Keratinocyte (primary cell): ENCODE measurements around the gene XBP1. TPM values are rescaled to one million over a fixed set of nuclear protein-coding genes. Genes with fewer than 3 reads are reported as not detected.
A peak's percentile ranks its signal among the peaks of the same experiment; 100 is the strongest.

Source experiments
- DNase-seq: peaks from one replicate; pipeline ENCODE4 v3.0.0-alpha.2; 2011; ENCODE audit warnings: low read depth, missing footprints, low spot score
- FAIRE-seq: peaks from 2 replicates; lab custom pipeline; 2011; peaks lifted over from hg19 to GRCh38; lab: Jason Lieb, UNC
- H2AFZ ChIP-seq: 2 replicates; pipeline ENCODE4 v1.6.0; 2012; ENCODE audit warnings: low read length, control low read depth, inconsistent platforms; ENCODE audit not compliant: control insufficient read depth
- H3K27ac ChIP-seq: 2 replicates; pipeline ENCODE4 v1.5.1; 2011; ENCODE audit warnings: low read length; ENCODE audit not compliant: control insufficient read depth, insufficient read depth
- H3K27me3 ChIP-seq: 3 replicates; pipeline ENCODE4 v1.6.0; 2011; ENCODE audit warnings: low read length; ENCODE audit not compliant: control insufficient read depth, insufficient read depth; ENCODE audit errors: extremely low read depth
- H3K36me3 ChIP-seq, 2 experiments: 2 replicates in 1 of 2; 3 replicates in 1 of 2; pipeline ENCODE4 v1.5.1; 2011; ENCODE audit warnings: low read length in 2 of 2, mild to moderate bottlenecking in 1 of 2; ENCODE audit not compliant: control insufficient read depth in 2 of 2, insufficient read depth in 2 of 2; ENCODE audit errors: extremely low read depth in 1 of 2
- H3K4me1 ChIP-seq: 3 replicates; pipeline ENCODE4 v1.5.1; 2011; ENCODE audit warnings: low read length; ENCODE audit not compliant: control insufficient read depth, insufficient read depth; ENCODE audit errors: extremely low read depth
- H3K4me2 ChIP-seq: 3 replicates; pipeline ENCODE4 v1.6.0; 2011; ENCODE audit warnings: low read depth, low read length; ENCODE audit not compliant: control insufficient read depth, insufficient read depth; ENCODE audit errors: extremely low read depth
- H3K4me3 ChIP-seq, 3 experiments: fragments of 200-600 bp in 1 of 3; sonication (generic) in 1 of 3; 2 replicates in 2 of 3; 3 replicates in 1 of 3; pipeline ENCODE4 v1.5.1; 2011 to 2016; ENCODE audit warnings: low read length in 3 of 3, mild to moderate bottlenecking in 3 of 3, control low read depth in 2 of 3, inconsistent platforms in 1 of 3, low read depth in 1 of 3, mixed read lengths in 1 of 3, mixed run types in 1 of 3, moderate library complexity in 1 of 3; ENCODE audit not compliant: control insufficient read depth in 2 of 3, insufficient read depth in 2 of 3; ENCODE audit errors: extremely low read depth in 1 of 3
- H3K79me2 ChIP-seq: 2 replicates; pipeline ENCODE4 v1.6.0; 2012; ENCODE audit warnings: low read length; ENCODE audit not compliant: control insufficient read depth, insufficient read depth
- H3K9ac ChIP-seq: 3 replicates; pipeline ENCODE4 v1.6.0; 2011; ENCODE audit warnings: low read length; ENCODE audit not compliant: control insufficient read depth, insufficient read depth; ENCODE audit errors: extremely low read depth
- H3K9me1 ChIP-seq: 3 replicates; pipeline ENCODE4 v1.6.0; 2011; ENCODE audit warnings: low read length; ENCODE audit not compliant: control insufficient read depth, insufficient read depth; ENCODE audit errors: extremely low read depth
- H3K9me3 ChIP-seq: 2 replicates; pipeline ENCODE4 v1.5.1; 2012; ENCODE audit warnings: low read depth, low read length; ENCODE audit not compliant: control insufficient read depth
- H4K20me1 ChIP-seq: 3 replicates; pipeline ENCODE4 v1.6.0; 2011; ENCODE audit warnings: low read length; ENCODE audit not compliant: control insufficient read depth, insufficient read depth; ENCODE audit errors: extremely low read depth
- CTCF ChIP-seq, 3 experiments: IDR thresholded peaks in 1 of 3; conservative IDR thresholded peaks in 1 of 3; optimal IDR thresholded peaks in 1 of 3; 2 replicates in 2 of 3; 3 replicates in 1 of 3; pipeline versions ENCODE3 to v1.5.1; 2011; ENCODE audit warnings: low read length in 3 of 3, mild to moderate bottlenecking in 3 of 3, moderate library complexity in 2 of 3, control low read depth in 1 of 3, inconsistent platforms in 1 of 3; ENCODE audit not compliant: insufficient read depth in 2 of 3; ENCODE audit errors: extremely low read depth in 1 of 3
- EZH2 ChIP-seq: IDR thresholded peaks from one replicate; pipeline ENCODE4 v1.6.1; 2012; ENCODE audit warnings: inconsistent platforms, mild to moderate bottlenecking, low read length, moderate library complexity
- dilution Hi-C: fragments of 300-500 bp; cut with MboI; formaldehyde crosslinking; loops from one replicate; pipeline ENCODE4 v1.7.0; 2020; ENCODE audit warnings: low sequenced_read_pairs; ENCODE audit not compliant: extremely low pct_ligation_motif_present
- polyA plus RNA-seq, 5 experiments: library from polyadenylated mRNA; depleted of rRNA in 3 of 5; stranded (reverse) in 3 of 5; stranded (forward) in 1 of 5; unstranded in 1 of 5; fragments of >200 nt; gene quantifications; 1 replicate in 1 of 5; 2 replicates in 3 of 5; 3 replicates in 1 of 5; pipeline versions ENCODE4 v1.2.1 to v1.2.3, GENCODE V29; 2011 to 2012; ENCODE audit warnings: missing spikeins in 2 of 5, low read depth in 1 of 5, low replicate concordance in 1 of 5

The XBP1 gene
- polyA plus RNA-seq, 1 donor (not counting 4 experiments of a cell fraction or from before 2014, with no cell fraction given), result 88.7 TPM

DNA sequence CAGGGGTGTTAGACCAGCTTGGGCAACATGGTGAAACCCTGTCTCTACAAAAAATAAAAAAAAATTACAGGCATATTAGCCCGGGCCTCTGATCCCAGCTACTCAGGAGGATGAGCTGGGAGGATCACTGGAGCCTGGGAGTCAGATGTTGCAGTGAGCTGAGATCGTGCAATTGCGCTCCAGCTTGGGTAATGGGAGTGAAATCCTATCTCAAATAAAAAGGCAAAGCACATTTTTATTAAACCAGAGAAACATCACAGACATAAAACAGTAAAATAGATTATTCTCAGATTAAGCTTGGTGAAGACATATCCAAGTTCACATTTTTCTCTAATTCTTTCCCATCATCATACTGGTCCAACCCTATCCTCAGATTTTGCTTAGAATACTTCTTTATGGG lies 30.1 kb upstream of the XBP1 start:
- no peak overlapping the region for H3K4me3 ChIP-seq
- H3K9me3 ChIP-seq, result no peaks in the 10 kb centered on the region
- H3K9me1 ChIP-seq, result no peaks in the 10 kb centered on the region
- no peak overlapping the region for H3K4me2 ChIP-seq
- no peak for DNase-seq
- no peaks in the 10 kb centered on the region for H3K27me3 ChIP-seq
- H4K20me1 ChIP-seq, result no peaks in the 10 kb centered on the region
- no peak for TF ChIP-seq EZH2
- no peak for TF ChIP-seq CTCF (optimal IDR thresholded peaks at IDR 0.05 in 1 of 3, IDR thresholded peaks at IDR 0.05 in 1 of 3, conservative IDR thresholded peaks at IDR 0.05 in 1 of 3; ENCODE audit: extremely low read depth in 1 of 3, insufficient read depth in 2 of 3, low read length in 3 of 3)
- no peak overlapping the region for H3K27ac ChIP-seq
- dilution Hi-C loops, result loop anchor here (10.0 kb wide), 1 partner anchor 174 kb away; no protein-coding TSS in a partner anchor
- H3K4me1 ChIP-seq, result no peaks in the 10 kb centered on the region
- H3K9ac ChIP-seq, result no peak overlapping the region
- FAIRE-seq, result no peak
- H2AFZ ChIP-seq, result no peak overlapping the region
- no peaks in the 10 kb centered on the region for H3K79me2 ChIP-seq
- H3K36me3 ChIP-seq, result no peaks in the 10 kb centered on the region

DNA sequence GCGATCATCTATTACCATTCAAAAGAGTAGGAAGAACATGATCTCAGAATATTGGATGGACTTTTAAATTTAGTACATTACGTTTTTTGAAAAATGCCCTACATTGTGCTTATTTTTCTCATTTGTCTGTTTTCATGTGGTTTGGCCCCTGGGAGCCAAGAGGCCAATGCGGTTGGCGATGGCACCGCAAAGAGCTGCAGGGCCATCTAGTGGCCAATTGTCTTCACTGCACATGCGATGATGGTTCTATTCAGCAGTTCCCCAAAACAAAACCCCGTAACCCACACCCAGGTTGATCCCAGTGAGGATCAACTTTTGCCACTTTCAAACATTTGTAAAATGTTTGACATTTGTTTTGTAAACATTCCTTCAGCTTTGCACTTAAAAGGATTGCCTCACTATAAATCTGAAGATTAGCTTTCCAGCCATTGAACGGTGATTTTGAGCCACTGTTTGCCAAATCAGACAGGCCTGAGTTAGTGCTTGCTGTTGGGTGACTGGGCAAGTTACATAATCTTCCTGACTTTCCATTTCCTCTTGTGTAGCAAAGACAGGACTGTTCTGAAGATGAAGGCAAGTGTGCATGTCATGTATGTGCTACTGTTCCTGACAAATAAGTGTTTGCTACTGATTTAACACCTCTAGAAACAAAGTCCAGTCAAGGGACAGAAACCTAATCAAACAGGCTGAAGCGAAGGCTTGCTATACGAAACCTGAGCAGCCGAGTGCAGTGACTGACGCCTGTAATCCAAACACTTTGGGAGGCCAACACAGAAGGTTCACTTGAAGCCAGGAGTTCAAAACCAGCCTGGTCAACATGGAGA lies 29.2 kb upstream of the XBP1 start:
- peak; percentile 19 for DNase-seq
- Histone ChIP-seq H2AFZ (no peak overlapping the region), H3K4me1 (no peaks in the 10 kb centered on the region), H3K4me3 (no peak overlapping the region), H4K20me1 (no peaks in the 10 kb centered on the region), H3K27me3 (no peaks in the 10 kb centered on the region), H3K9me1 (no peaks in the 10 kb centered on the region), H3K9me3 (no peaks in the 10 kb centered on the region), H3K4me2 (no peak overlapping the region), H3K79me2 (no peaks in the 10 kb centered on the region), H3K27ac (no peak overlapping the region), H3K9ac (no peak overlapping the region), H3K36me3 (no peaks in the 10 kb centered on the region)
- peak; percentile 79 for FAIRE-seq
- dilution Hi-C loops, result loop anchor here (10.0 kb wide), 1 partner anchor 175 kb away; no protein-coding TSS in a partner anchor
- TF ChIP-seq EZH2, result no peak
- peak; percentile 94 to 96 (median 96) for TF ChIP-seq CTCF (optimal IDR thresholded peaks at IDR 0.05 in 1 of 3, IDR thresholded peaks at IDR 0.05 in 1 of 3, conservative IDR thresholded peaks at IDR 0.05 in 1 of 3; ENCODE audit: extremely low read depth in 1 of 3, insufficient read depth in 2 of 3, low read length in 3 of 3)
